Liver (tissue), 3 donors: ENCODE results near the gene KHNYN.

Source experiments
- ATF3 ChIP-seq: IDR thresholded peaks from 2 replicates; pipeline ENCODE4 v1.6.1; 2016; ENCODE audit warnings: antibody characterized with exemption
- GABPA ChIP-seq, 2 donors: IDR thresholded peaks in 1 of 2; conservative IDR thresholded peaks in 1 of 2; 2 replicates each; pipeline ENCODE4 v1.6.1; 2016; ENCODE audit warnings: antibody characterized with exemption in 2 of 2, mild to moderate bottlenecking in 1 of 2, moderate library complexity in 1 of 2
- JUND ChIP-seq, 2 donors: IDR thresholded peaks; 2 replicates each; pipeline ENCODE4 v1.6.1; 2016; ENCODE audit warnings: antibody characterized with exemption in 2 of 2
- RAD21 ChIP-seq, 2 donors: IDR thresholded peaks; 2 replicates each; pipeline ENCODE4 v1.6.1; 2016; ENCODE audit warnings: antibody characterized with exemption in 2 of 2, mild to moderate bottlenecking in 2 of 2
- REST ChIP-seq: IDR thresholded peaks from 2 replicates; pipeline ENCODE4 v1.6.1; 2016; ENCODE audit warnings: antibody characterized with exemption, mild to moderate bottlenecking
- RXRA ChIP-seq, 2 donors: IDR thresholded peaks; 2 replicates each; pipeline ENCODE4 v1.6.1; 2017 to 2018; ENCODE audit warnings: antibody characterized with exemption in 2 of 2, mild to moderate bottlenecking in 1 of 2
- SP1 ChIP-seq: IDR thresholded peaks from 2 replicates; pipeline ENCODE4 v1.6.1; 2018; ENCODE audit warnings: antibody characterized with exemption, mild to moderate bottlenecking
- TAF1 ChIP-seq: conservative IDR thresholded peaks from 2 replicates; pipeline ENCODE4 v1.6.1; 2016; ENCODE audit warnings: antibody characterized with exemption, mild to moderate bottlenecking
- YY1 ChIP-seq: IDR thresholded peaks from 2 replicates; pipeline ENCODE4 v1.6.1; 2016; ENCODE audit warnings: antibody characterized with exemption, mild to moderate bottlenecking
- TF ChIP-seq, protein P1 (sequence below): fragments of 150-350 bp; IDR thresholded peaks from 2 replicates; pipeline ENCODE4 v1.5.1; 2017; ENCODE audit warnings: improper control_type of control experiment, low read depth, low read length; ENCODE audit not compliant: missing input control
- TF ChIP-seq, protein P2 (sequence below): IDR thresholded peaks from 2 replicates; pipeline ENCODE4 v1.6.1; 2016; ENCODE audit warnings: antibody characterized with exemption
- TF ChIP-seq, protein P3 (sequence below): IDR thresholded peaks from 2 replicates; pipeline ENCODE4 v1.6.1; 2016; ENCODE audit warnings: antibody characterized with exemption
- donor health status: healthy.
- donor health status: healthy.

- TF ChIP-seq GABPA (IDR thresholded peaks at IDR 0.05 in 1 of 2, conservative IDR thresholded peaks at IDR 0.05 in 1 of 2) (no peak), ATF3 (no peak), RXRA (IDR thresholded peaks at IDR 0.05) (no peak), SP1 (no peak), REST (no peak), RAD21 (IDR thresholded peaks at IDR 0.05) (no peak), YY1 (no peak), TAF1 (no peak), JUND (IDR thresholded peaks at IDR 0.05) (no peak)
- TF ChIP-seq, protein P1, sequence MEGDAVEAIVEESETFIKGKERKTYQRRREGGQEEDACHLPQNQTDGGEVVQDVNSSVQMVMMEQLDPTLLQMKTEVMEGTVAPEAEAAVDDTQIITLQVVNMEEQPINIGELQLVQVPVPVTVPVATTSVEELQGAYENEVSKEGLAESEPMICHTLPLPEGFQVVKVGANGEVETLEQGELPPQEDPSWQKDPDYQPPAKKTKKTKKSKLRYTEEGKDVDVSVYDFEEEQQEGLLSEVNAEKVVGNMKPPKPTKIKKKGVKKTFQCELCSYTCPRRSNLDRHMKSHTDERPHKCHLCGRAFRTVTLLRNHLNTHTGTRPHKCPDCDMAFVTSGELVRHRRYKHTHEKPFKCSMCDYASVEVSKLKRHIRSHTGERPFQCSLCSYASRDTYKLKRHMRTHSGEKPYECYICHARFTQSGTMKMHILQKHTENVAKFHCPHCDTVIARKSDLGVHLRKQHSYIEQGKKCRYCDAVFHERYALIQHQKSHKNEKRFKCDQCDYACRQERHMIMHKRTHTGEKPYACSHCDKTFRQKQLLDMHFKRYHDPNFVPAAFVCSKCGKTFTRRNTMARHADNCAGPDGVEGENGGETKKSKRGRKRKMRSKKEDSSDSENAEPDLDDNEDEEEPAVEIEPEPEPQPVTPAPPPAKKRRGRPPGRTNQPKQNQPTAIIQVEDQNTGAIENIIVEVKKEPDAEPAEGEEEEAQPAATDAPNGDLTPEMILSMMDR = no peak
- TF ChIP-seq, protein P2, sequence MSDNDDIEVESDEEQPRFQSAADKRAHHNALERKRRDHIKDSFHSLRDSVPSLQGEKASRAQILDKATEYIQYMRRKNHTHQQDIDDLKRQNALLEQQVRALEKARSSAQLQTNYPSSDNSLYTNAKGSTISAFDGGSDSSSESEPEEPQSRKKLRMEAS = no peak
- TF ChIP-seq, protein P3, sequence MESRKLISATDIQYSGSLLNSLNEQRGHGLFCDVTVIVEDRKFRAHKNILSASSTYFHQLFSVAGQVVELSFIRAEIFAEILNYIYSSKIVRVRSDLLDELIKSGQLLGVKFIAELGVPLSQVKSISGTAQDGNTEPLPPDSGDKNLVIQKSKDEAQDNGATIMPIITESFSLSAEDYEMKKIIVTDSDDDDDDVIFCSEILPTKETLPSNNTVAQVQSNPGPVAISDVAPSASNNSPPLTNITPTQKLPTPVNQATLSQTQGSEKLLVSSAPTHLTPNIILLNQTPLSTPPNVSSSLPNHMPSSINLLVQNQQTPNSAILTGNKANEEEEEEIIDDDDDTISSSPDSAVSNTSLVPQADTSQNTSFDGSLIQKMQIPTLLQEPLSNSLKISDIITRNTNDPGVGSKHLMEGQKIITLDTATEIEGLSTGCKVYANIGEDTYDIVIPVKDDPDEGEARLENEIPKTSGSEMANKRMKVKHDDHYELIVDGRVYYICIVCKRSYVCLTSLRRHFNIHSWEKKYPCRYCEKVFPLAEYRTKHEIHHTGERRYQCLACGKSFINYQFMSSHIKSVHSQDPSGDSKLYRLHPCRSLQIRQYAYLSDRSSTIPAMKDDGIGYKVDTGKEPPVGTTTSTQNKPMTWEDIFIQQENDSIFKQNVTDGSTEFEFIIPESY = no peak
Observed at GRCh38 chr14:24456980-24457379, 27.2 kb downstream of the KHNYN start.
